Inferior parietal cortex (tissue), 1 donor: ENCODE measurements around the gene LHFPL6.

Source experiments
- DNase-seq: peaks from one replicate; pipeline ENCODE4 v3.0.0-alpha.2; 2016; ENCODE audit errors: extremely low spot score

LHFPL6 gene

DNA sequence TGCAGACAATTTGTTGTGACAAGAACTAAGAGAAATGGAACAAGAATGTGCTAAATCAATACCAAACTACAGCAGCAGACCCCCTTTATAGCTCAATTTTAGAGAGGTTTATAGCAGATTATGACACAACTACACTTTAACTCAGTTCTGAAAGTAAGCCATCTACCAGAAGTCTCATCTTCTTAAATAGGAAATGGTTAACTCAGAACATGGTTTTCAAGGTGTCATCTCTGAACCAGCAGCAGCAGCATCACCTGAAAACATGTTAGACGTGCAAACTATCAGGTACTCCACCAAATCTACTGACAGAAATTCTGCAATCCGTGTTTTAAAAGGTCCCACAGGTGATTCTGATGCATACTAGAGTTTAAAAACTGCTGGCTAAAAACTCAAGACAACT lies 6.8 kb downstream of the LHFPL6 start:
- no peak for DNase-seq

DNA sequence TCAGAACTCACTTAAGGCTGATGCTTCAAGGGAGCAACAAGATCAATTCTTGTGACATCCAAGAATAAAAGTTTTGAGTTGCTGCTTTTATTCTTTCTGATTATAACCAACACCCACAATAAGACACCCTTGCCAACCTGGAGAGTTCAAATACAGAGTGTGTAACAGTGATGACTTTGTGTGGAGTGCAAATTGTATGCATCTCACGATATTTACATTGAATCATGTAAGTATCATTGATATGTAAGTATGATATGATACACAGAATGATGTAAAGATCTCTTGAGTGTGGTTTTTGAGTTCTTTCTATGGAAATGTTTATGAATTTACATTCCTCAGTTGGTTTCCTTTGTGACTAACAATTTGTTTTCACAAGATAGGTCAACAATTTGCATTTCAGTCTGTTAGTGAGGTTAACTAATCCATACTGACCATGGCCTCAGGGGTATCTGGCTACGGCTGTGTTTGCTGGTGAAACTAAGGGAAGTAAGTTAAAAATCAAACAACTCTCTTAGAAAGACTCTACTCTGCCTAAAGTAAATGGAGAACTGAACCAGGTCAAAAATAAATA lies 12.4 kb downstream of the LHFPL6 start:
- DNase-seq: no peak

DNA sequence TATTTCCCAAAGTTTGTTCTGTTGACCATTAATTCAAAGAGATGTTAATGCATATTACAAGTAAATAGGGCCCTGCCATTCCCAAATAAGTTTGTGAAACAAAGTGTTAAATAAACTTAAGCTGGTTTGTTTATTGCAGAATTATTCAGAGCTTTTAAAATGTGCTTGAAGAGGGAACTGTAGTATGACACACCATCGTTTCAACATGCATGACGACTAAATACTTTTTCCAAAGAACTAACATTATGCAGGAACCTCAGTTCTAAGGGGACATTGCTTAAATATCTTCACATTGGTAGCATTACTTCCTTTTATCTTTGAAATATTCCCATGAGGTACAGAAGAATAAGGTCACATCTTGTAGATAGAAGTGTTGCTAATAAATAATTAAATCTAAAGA lies 14.6 kb downstream of the LHFPL6 start:
- no peak for DNase-seq

DNA sequence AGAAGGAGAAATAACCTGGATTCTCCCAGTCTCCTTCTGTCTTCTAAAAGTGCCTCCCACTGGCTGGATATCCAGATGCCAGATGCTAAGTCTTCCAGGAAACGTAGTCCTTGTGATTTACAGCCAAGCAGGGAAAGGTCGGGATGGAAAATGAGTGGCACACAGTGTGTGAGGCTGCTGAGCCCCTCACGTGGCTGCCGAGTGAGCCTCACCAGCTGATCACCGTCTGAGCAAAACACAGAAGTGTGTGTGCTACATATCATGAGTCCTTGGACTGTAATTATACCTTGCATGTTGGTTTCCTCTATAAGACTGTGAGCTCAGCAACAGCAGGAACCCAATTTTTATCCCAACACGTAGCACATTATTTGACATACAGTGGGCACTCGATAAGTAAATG lies 15.1 kb downstream of the LHFPL6 start:
- no peak for DNase-seq

DNA sequence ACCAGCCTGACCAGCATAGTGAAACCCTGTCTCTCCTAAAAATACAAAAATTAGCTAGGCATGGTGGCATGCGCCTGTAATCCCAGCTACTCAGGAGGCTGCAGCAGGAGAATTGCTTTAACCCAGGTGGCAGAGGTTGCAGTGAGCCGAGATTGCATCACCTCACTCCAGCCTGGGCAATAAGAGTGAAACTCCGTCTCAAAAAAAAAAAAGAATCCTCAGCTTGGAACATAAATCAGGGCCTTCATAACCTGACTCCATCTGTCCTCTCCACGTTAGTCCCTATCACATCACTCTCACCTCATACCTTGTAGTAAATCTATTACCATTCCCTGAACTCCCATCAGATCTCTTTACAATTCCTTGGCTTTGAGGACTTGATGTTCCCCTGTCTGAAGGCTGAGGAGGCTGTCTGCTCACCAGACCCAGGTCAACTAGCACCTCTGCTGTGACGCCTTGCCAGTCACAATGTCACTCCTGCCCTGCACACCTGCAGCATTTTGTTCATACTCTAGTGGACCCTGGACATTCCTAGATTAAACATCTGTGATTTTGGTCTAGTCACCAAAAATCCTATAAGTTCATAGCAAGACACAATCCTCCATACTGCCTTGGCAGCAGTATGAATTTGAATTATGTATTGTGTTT lies 15.9 kb downstream of the LHFPL6 start:
- DNase-seq: no peak

DNA sequence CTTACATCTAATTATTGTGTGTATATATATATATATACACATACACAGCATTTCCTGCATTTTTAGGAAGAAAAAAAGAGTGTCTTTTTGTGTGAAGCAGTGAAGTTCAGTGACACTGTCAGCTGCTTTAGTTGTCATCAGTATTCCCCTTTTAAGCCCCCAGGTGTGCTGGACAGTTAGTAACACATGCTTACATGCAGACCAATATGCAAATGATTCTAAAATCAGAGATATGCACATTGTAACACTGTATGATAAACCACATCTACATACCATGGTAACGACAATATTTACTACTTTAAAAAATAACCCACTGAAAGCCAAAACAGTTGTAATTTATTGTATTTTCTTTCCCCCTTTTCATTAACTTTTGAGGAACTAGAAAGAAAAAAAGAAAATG lies 16.8 kb downstream of the LHFPL6 start:
- DNase-seq: no peak

DNA sequence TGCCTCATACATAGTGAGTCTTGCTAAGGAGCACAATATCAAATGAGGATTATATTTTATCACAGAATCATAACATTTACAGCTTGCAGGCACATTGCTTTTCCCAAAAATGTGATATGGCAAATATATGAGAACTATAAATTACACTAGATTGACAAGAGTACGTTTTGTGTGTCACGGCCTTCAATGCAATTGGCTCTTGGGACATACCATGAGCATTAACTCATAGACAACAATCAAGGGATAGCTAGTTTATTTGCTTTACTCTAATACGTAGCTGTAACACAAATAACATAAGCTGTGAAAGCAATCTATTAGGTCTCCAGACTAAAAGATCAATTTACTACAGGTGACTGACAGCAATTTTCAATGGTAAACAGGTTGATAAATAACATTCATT lies 17.8 kb downstream of the LHFPL6 start:
- no peak for DNase-seq

DNA sequence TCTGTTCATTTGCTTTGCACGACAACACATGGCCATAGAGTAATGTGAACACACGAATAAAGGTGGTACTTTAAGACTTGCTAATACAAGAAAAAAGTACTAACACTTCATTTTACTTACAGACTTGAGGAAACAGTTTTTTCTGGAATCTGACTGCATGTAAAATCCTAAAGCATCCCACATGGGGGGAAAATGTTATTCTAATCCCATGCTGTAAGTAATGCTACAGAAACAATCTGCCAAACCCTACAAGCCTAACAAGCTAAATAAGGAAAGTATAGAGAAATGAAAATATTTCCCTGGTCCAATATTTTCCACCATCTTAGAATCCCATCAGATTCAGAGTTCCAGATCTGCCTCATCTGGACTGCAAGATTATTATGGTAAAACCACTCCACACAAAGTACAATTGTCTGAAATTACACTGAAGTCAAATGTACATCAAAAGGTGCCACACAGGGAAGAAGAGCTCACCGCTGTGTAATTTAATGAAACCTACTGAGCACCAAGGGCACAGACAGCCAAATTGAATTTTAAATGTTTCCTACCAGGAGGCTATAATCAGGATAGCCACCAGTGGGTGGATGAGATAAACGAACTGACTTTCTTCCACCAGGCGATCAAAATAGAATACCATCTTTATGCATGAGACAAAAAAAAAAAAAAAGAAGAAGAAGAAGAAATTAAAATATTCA lies 22.0 kb downstream of the LHFPL6 start:
- no peak for DNase-seq

DNA sequence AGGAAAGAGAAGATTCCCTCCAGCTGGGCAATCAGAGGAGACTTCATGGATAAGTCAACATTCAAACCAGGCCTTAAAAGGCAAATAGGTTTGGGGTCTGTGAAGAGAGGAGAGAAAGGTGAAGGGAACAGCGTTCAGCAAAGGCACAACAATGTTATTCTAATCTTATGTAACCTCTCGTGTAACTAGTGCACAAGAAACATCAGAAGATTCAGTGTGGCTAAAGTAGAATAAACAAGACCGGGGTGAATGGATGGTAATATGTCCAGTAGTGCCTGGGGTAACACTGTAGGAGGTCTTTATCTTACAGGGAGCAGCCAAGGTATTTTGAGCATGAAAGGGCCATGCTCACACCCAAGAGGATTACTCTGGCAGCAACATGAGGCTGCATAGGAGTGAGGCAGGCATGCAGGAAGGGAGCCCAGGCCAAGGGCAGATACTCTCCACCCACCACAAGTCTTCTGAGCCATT lies 24.1 kb downstream of the LHFPL6 start:
- no peak for DNase-seq

DNA sequence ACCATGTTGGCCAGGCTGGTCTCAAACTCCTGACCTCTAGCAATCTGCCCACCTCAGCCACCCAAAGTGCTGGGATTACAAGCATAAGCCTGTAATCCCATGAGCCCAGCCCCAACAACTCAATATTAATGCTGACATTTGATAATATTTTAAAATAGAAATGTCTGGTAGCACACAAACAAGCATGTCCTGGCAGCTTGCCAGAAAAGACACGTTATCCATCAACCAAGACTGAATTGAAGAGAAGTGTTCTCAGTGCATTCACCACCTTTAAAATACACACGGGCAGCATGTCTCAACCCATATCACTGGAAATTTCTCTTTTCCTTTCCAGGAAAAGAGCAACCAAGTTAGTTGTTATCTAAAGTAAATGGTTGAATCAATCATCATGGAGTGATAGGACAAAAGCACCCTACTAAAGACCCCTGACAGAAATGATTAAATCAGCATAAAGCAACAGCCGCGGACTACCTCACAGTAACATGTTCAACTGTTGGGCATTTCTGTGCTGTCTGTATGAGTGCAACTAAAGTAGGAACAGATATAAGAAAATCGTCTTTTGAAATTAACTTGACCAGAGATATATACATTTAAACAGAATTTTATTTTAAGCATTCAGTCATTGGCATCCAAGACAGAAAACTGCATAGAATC lies 25.0 kb downstream of the LHFPL6 start:
- DNase-seq: no peak

DNA sequence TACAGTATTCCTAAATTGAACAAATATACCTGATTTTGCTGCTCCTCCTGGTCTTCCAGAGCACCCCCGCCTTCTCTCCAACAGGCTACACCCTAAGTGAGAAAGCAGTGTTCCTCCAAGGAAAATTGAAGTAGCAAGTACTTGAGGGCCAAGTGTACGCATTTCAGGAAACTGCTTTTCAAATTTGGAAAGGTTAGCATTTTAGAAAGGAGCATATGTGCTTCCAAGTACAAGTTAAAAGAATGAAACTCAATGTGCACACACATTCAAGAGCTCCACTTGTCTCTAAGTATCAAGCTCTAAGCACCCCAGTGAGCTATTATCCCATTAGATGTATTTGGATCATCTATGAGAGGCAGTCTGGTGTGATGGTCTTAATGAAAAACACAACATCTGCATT lies 25.8 kb downstream of the LHFPL6 start:
- DNase-seq: no peak

DNA sequence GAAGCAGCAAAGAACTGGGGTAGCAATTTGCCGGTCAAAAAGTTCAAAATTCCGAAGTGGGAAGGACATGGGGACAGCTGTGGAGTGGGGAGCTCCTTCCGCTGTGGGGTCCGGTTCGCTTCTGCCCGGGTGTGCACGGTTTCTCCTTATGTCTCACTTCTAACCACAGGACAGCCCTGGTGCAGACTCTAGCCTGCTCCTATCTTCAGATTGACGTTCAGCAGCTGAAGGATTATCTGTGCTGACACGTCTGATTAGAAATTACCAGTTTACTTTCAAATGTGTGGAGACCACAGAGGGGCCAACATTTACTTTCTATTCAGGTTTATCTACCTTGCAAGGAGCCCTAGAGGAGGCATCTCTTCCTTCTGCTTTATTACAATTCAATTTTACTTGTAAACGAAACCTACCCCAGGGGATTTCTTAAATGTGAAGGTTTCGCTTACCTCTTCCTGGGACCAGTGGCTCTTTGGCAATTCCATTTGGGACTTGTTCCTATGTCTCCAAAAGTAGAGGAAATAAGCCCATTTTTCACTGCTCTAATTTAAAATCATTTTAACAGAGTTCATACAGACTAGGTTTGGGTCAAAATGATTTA lies 27.3 kb downstream of the LHFPL6 start:
- no peak for DNase-seq

DNA sequence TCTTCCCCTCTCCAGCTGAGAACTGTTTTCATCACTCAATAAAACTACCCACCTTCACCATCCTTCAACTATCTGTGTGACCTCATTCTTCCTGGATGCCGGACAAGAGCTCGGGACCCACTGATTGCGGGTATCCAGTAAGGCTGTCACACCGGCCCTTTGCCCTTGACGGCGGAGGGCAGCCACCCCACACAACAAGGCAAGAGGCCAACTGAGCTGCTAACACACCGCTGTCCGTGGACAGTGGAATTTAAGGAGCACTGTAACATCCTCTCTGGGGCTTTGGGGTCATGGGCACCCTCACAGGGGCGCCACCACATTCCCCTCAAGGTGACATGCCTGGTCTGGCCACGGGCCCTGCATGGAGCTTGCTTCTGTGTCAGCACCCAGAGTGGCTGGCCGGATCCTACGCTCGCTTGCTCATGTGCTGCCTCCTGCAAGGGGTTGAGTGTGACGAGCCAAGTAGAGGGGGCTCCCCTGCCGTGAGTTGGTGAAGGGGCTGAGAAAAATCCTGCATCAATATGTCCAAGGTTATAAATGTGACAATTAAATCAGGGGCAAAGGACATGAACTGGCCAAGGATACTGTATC lies 31.4 kb downstream of the LHFPL6 start:
- DNase-seq: no peak

DNA sequence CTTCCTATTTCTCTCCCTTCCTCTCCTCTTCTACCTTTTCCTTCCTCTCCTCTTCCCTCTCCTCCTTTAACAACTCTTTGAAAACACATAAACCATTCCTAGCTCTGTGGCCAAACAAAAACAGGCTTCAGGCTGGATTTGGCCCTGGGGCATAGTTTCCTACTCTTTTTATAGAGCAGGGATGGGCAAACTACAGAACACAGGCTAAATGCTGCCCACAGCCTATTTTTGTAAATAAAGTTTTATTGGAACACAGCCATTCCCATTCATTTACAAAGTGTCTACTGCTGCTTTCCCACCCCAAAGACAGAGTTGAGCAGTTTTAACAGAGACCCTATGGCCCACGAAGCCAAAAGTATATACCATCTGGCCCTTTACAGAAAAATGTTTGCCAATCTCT lies 35.4 kb downstream of the LHFPL6 start:
- no peak for DNase-seq

DNA sequence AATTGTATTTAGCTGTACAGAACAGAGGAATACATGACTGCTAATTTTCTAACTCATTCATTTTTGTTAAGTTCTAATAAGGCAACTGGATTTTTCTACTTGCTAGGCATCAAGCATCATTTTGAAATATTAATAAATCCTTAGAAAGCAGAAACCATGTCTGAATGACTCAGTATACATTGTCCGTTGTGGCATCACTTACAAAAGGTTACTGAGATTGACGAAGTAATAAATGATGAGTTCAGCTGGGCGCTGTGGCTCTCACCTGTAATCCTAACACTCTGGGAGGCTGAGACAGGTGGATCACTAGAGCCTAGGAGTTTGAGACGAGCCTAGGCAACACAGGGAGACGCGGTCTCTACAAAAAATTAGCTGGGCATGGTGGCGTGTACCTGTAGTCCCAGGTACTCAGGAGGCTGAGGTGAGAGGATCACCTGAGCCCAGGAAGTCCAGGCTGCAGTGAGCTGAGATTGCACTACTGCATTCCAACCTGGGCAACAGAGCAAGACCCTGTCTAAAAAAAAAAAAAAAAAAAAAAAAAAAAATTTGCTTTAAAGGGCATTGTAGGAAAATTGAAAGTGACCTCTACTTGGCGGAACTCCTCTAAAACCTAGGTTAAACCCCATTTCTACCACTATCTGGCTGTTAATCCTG lies 36.6 kb downstream of the LHFPL6 start:
- DNase-seq: no peak

DNA sequence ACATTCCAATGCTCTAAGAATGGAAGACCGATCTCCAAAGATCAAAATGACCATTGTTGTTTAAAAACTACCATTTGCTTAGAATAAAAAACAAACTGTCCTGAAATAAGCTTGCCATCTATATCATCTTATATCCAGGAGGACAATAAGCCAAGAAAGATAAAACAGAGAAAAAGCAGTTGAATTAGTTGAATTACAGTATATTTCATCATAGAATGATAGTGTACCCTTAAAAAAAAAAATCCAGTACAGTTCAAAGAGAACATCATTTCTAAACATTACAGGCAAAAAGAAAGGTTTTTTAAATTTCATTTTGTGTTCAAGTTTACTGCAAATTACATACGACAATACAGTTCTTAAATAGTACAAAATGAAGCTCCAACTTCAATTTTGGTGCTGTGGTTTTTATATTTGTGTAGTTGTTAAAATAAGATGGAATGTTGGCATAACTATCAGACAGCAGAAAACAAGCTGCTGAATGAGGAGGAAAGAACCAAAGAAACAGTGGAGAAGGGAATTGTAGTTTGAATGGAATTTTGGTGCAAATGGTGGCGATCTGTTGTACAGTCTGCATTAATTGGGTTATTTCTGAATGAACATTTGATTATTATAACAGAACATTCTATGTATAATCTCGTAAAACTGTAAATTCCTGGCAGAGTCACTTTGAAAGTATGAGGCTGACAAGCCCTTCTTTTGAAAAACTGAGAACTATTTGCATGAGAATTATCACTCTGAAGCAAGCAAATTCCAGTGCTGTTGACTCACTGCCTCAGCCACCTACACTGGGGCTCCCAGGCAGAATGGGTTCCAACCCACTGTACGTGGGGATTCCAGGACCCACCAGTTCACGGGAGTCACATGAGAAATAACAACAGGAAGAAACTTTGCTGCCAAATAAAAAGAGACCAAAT lies 37.7 kb downstream of the LHFPL6 start:
- DNase-seq: no peak

DNA sequence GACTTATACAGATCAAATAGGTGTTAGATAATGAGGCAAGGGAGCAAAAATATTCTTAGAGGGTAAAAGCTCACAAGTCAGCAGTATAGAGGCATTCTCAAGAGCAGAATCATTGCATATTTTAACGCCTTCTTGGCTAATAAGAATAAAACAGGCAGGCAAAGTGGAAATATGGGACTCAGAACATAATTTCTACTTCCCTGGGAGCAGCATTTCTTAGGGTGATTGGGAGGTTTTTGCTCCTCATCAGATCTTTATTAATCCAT lies 39.6 kb downstream of the LHFPL6 start:
- DNase-seq: no peak

DNA sequence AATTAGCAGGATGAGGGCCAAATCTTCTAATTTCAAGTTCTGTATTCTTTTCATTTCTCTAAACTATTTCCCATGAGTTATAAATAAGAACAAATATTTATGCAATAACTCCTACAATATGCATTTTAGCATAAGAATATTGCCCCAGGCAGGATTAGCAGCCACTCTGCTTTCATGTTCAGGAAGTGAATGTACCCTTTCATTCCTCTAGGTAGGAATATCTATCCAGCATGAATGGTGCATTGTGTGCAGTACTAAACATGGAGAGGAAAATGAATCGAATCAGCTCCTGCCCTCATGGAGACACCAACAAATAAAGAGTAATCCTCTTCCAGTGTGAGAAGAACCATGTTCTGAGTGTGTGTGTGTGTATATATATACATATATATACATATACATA lies 41.0 kb downstream of the LHFPL6 start:
- no peak for DNase-seq

DNA sequence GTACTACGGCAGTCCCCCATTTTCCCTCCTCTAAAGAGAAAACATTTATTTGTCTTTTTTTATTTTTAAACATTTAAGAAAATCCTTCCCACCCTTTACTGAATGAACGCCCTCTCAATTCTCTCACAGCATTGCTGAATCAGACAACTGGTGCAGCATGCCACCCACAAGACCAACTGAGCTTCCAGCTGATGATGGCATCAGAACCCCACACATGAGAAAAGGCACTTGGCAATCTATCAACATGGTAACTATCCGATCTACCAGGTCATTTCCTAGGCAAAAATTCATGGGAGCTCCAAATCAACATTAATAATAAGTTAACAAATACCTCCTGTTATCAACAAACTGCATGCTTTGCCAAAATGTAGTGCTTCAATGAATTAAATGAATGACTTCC lies 43.1 kb downstream of the LHFPL6 start:
- DNase-seq: no peak

DNA sequence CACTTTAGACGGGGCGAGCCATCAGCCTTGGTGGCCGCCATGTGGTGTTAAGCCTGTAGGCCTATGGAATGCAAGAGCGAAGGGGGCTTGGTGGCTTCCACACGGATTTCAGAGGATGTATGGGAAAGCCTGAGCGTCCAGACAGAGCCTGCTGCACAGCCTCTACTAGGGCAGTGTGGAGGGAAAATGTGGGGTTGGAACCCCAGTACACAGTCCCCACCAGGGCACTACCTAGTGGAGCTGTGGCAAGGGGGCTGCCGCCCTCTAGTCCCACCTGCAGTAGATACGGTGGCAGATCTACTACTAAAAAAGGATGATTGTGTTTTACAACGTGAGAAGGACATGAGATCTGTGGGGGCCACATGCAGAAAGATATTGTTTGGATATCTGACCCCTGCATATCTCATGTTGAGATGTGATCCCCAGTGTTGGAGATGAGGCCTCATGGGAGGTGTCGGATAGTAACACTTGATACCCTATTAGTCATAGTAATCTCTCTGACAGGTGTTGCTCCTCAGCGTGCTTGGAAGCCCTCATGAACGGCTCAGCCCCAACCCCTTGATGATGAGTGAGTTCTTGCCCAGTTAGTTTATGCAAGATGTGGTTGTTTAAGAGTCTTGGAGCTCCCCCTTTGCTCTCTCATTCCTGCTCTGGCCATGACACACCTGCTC lies 45.6 kb downstream of the LHFPL6 start:
- no peak for DNase-seq
